ENCODE data around the gene UBXN2A.

DNA sequence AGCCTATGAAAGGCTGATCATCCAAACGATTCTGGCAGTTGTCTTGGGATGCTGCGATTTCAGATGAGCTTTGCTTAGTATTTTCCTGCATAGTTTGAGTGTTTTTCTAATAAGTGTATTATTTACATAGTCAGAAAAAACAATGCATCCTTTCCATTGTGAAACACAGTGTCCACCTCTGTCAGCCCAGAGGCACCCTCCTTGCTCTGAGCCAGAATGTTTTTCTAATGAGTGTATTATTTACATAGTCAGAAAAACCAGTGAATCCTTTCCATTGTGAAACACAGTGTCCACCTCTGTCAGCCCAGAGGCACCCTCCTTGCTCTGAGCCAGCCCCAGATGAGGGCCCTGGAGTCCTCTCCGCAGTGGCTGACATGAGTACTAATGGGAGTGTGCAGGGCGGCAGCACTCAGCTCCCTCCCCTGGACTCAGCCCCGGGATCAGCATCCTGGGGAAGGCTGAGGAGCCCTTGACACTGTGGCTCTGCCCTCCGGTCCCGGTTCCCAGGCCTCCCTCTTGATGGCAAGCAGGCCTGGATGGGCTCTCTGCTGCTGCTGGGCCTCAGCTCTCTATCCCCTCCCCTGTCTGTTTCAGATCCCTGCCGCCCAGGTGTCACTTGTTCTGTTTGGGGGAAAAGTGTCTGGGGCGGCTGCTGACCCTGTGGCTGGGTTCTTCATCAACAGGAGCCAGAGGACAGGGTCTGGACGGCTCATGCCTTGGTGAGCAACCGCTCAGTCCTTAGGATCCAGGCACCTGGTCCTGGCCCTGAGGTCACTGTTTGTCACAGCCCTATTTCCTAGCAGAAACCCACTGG is 75.5 kb downstream of the UBXN2A start:
- TF ChIP-seq POLR2A (IDR thresholded peaks at IDR 0.05) = no peak
- TF ChIP-seq, protein P1, sequence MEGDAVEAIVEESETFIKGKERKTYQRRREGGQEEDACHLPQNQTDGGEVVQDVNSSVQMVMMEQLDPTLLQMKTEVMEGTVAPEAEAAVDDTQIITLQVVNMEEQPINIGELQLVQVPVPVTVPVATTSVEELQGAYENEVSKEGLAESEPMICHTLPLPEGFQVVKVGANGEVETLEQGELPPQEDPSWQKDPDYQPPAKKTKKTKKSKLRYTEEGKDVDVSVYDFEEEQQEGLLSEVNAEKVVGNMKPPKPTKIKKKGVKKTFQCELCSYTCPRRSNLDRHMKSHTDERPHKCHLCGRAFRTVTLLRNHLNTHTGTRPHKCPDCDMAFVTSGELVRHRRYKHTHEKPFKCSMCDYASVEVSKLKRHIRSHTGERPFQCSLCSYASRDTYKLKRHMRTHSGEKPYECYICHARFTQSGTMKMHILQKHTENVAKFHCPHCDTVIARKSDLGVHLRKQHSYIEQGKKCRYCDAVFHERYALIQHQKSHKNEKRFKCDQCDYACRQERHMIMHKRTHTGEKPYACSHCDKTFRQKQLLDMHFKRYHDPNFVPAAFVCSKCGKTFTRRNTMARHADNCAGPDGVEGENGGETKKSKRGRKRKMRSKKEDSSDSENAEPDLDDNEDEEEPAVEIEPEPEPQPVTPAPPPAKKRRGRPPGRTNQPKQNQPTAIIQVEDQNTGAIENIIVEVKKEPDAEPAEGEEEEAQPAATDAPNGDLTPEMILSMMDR (IDR thresholded peaks at IDR 0.05) = no peak
